Measurements from ENCODE around the gene TKFC. TPM values are rescaled to one million over a fixed set of nuclear protein-coding genes. Genes with fewer than 3 reads are reported as not detected.

Gene TKFC
- total and polyA plus RNA-seq, 2 experiments from 2014 or later = 42.3 to 104 TPM

DNA sequence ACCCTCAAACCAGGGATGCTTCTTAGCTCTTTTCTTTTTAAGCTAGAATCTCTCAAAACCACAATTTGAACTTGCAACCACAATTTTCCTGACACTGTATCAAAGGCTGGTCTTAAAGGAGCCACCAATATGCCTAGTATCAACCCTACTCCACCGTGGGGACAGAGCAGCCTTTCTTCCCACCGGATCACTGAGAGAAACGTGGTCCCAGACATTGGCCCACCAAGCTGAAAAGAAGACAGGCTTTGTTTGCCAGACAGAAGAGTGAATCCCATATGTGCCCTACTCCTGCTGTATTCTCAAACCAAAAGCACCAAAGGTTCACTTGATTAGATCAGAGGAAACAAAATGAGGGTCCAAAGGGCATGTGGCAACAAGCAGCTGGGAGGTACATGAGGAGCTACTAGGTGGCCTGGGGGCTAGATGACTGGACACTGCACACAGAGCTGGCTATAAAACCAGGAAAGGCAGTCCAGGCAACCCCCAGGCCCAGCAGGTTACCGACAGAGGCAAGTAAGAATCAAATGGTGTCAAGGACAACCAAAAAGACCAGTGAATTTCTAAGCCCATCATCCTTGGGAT is 34.3 kb upstream of the TKFC start:
- Histone ChIP-seq H3K4me2 (peak overlapping the region; percentile 9), H3K36me3 (replicated peaks; ENCODE audit: insufficient read depth, low read depth) (no peaks in the 10 kb centered on the region)
- peak; percentile 62 for DNase-seq (ENCODE audit: low spot score)

DNA sequence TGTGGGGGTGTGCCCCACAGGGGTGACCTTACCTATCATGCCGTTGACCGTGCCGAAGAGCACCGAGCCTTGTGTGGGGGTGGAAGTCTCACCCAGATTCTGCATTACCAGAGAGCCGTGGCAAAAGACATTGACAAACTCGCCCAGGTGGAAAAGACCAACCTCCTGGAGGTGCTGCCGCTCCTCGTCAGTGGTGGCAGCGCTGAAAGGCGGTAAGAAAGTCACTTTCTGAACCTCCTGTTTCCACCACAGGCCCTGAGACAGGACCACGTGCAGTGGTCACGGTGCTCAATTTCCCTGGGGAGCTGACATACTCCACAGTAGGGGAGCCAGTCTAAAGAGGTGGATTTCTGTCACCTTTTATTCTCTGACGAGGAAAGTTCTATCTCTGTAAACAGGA is 30.5 kb upstream of the TKFC start:
- no peaks in the 10 kb centered on the region for H3K27me3 ChIP-seq
- H3K27ac ChIP-seq = no peak overlapping the region
- H3K79me2 ChIP-seq = no peaks in the 10 kb centered on the region
- H3K4me2 ChIP-seq = no peak overlapping the region
- TF ChIP-seq EZH2 (IDR thresholded peaks at IDR 0.05; ENCODE audit: borderline replicate concordance) (no peak), EZH2phosphoT487 (IDR thresholded peaks at IDR 0.05; ENCODE audit: low read depth, severe bottlenecking, unreplicated experiment) (no peak)
- TF ChIP-seq, protein P1, sequence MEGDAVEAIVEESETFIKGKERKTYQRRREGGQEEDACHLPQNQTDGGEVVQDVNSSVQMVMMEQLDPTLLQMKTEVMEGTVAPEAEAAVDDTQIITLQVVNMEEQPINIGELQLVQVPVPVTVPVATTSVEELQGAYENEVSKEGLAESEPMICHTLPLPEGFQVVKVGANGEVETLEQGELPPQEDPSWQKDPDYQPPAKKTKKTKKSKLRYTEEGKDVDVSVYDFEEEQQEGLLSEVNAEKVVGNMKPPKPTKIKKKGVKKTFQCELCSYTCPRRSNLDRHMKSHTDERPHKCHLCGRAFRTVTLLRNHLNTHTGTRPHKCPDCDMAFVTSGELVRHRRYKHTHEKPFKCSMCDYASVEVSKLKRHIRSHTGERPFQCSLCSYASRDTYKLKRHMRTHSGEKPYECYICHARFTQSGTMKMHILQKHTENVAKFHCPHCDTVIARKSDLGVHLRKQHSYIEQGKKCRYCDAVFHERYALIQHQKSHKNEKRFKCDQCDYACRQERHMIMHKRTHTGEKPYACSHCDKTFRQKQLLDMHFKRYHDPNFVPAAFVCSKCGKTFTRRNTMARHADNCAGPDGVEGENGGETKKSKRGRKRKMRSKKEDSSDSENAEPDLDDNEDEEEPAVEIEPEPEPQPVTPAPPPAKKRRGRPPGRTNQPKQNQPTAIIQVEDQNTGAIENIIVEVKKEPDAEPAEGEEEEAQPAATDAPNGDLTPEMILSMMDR (IDR thresholded peaks at IDR 0.05; ENCODE audit: poor library complexity) = no peak
- no peak overlapping the region for H2AFZ ChIP-seq
- no peak for DNase-seq (ENCODE audit: low spot score)
- H3K4me3 ChIP-seq = no peak overlapping the region
- no peaks in the 10 kb centered on the region for H3K4me1 ChIP-seq (ENCODE audit: insufficient read depth)
- no peaks in the 10 kb centered on the region for H3K9me2 ChIP-seq (replicated peaks; ENCODE audit: insufficient read depth)
- H3K36me3 ChIP-seq (replicated peaks; ENCODE audit: insufficient read depth, low read depth) = no peaks in the 10 kb centered on the region
- WGBS (ENCODE audit: low lambda C conversion rate, missing lambda C conversion rate) = 96% methylated on average over 13 of the region's 13 CpGs
- H3K9me3 ChIP-seq (ENCODE audit: low read depth) = no peaks in the 10 kb centered on the region
- H4K20me1 ChIP-seq (ENCODE audit: insufficient read depth, poor library complexity, severe bottlenecking) = peaks cover 11% of the 10 kb centered on the region

More for the DNA sequence above, 34.3 kb upstream of the TKFC start:
- Histone ChIP-seq H3K27me3 (no peaks in the 10 kb centered on the region), H3K4me1 (ENCODE audit: insufficient read depth) (peaks cover 9% of the 10 kb centered on the region), H3K9me2 (replicated peaks; ENCODE audit: insufficient read depth) (no peaks in the 10 kb centered on the region), H3K27ac (peak overlapping the region; percentile 75), H3K9me3 (ENCODE audit: low read depth) (no peaks in the 10 kb centered on the region), H2AFZ (no peak overlapping the region), H4K20me1 (ENCODE audit: insufficient read depth, poor library complexity, severe bottlenecking) (peaks cover under 1% of the 10 kb centered on the region), H3K4me3 (no peak overlapping the region), H3K79me2 (no peaks in the 10 kb centered on the region)
- WGBS (ENCODE audit: low lambda C conversion rate, missing lambda C conversion rate) = 80% methylated on average over 4 of the region's 4 CpGs
- TF ChIP-seq EZH2 (IDR thresholded peaks at IDR 0.05; ENCODE audit: borderline replicate concordance) (no peak), EZH2phosphoT487 (IDR thresholded peaks at IDR 0.05; ENCODE audit: low read depth, severe bottlenecking, unreplicated experiment) (no peak)
- TF ChIP-seq, protein P1 (IDR thresholded peaks at IDR 0.05; ENCODE audit: poor library complexity) = no peak

DNA sequence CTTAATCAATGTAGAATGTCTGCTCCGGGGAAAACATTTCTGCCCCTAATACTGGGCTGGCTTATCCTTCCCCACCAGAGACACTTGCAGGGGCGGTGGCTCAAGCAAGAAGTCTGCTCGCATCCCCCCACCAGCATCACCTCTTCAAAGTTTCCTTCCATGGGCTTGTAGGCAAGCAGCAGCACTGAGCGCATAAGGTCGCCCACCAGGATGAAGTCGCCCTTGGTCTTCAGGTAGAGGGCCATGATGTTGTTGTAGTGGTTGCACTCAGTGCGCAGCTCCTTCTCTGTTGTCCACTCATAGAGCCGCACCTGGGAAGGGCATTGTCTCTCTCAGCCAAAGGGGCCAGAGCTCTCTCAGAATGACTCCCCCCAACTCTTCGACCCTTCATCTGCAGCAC is 29.3 kb upstream of the TKFC start:
- no peaks in the 10 kb centered on the region for H3K79me2 ChIP-seq
- H4K20me1 ChIP-seq (ENCODE audit: insufficient read depth, poor library complexity, severe bottlenecking) = peaks cover 11% of the 10 kb centered on the region
- DNase-seq (ENCODE audit: low spot score) = no peak
- no peaks in the 10 kb centered on the region for H3K36me3 ChIP-seq (replicated peaks; ENCODE audit: insufficient read depth, low read depth)
- H3K27ac ChIP-seq = no peak overlapping the region
- no peaks in the 10 kb centered on the region for H3K9me2 ChIP-seq (replicated peaks; ENCODE audit: insufficient read depth)
- no peaks in the 10 kb centered on the region for H3K4me1 ChIP-seq (ENCODE audit: insufficient read depth)
- H3K27me3 ChIP-seq = no peaks in the 10 kb centered on the region
- H3K4me3 ChIP-seq = no peak overlapping the region
- no peaks in the 10 kb centered on the region for H3K9me3 ChIP-seq (ENCODE audit: low read depth)
- no peak overlapping the region for H3K4me2 ChIP-seq
- no peak overlapping the region for H2AFZ ChIP-seq
- 97% methylated on average over 9 of the region's 9 CpGs for WGBS (ENCODE audit: low lambda C conversion rate, missing lambda C conversion rate)
- TF ChIP-seq EZH2phosphoT487 (IDR thresholded peaks at IDR 0.05; ENCODE audit: low read depth, severe bottlenecking, unreplicated experiment) (no peak), EZH2 (IDR thresholded peaks at IDR 0.05; ENCODE audit: borderline replicate concordance) (no peak)
- TF ChIP-seq, protein P1 (IDR thresholded peaks at IDR 0.05; ENCODE audit: poor library complexity) = no peak

All from hepatocyte (in vitro differentiated cells).